ENCODE results near the gene CFAP299. TPM values are rescaled to one million over a fixed set of nuclear protein-coding genes. Genes with fewer than 3 reads are reported as not detected.

The CFAP299 gene
- polyA plus RNA-seq, 1 experiment, result 1.4 TPM

DNA sequence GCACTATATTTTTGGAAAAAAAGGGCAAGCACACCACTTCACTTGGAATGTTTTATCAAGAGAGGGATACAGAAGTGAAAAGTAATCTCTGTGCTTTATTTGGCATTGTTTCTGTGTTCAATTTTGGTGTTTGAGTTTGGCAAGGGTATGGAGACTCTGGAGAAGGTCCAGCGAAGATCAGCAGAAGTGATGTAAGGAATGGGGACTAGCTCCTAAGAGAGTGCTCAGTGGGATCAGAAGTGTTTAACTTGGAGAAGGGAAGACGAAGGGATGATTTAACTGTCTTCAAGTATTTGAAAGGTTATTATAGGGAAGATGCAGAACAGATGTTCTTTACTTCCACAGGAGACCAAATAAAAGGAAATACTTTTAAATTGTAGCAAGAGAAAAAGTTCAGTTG, 74.3 kb downstream of the CFAP299 start:
- TF ChIP-seq, protein P1, sequence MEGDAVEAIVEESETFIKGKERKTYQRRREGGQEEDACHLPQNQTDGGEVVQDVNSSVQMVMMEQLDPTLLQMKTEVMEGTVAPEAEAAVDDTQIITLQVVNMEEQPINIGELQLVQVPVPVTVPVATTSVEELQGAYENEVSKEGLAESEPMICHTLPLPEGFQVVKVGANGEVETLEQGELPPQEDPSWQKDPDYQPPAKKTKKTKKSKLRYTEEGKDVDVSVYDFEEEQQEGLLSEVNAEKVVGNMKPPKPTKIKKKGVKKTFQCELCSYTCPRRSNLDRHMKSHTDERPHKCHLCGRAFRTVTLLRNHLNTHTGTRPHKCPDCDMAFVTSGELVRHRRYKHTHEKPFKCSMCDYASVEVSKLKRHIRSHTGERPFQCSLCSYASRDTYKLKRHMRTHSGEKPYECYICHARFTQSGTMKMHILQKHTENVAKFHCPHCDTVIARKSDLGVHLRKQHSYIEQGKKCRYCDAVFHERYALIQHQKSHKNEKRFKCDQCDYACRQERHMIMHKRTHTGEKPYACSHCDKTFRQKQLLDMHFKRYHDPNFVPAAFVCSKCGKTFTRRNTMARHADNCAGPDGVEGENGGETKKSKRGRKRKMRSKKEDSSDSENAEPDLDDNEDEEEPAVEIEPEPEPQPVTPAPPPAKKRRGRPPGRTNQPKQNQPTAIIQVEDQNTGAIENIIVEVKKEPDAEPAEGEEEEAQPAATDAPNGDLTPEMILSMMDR (IDR thresholded peaks at IDR 0.05; ENCODE audit: low read depth, low read length), result no peak
- Histone ChIP-seq H3K4me3 (ENCODE audit: low read depth, low read length) (no peak overlapping the region), H3K27me3 (ENCODE audit: control insufficient read depth, insufficient read depth, low read length) (no peaks in the 10 kb centered on the region), H3K27ac (ENCODE audit: low read depth, low read length) (no peak overlapping the region), H3K9me3 (ENCODE audit: control insufficient read depth, insufficient read depth, low read length) (no peaks in the 10 kb centered on the region)
- ChIA-PET POLR2A (no interaction called here), CTCF (interaction anchor here (1.1 kb wide), 1 partner anchor 644 kb away, joined by 3 read pairs; no protein-coding TSS in a partner anchor)
- DNase-seq (ENCODE audit: low read depth, low spot score), result no peak

DNA sequence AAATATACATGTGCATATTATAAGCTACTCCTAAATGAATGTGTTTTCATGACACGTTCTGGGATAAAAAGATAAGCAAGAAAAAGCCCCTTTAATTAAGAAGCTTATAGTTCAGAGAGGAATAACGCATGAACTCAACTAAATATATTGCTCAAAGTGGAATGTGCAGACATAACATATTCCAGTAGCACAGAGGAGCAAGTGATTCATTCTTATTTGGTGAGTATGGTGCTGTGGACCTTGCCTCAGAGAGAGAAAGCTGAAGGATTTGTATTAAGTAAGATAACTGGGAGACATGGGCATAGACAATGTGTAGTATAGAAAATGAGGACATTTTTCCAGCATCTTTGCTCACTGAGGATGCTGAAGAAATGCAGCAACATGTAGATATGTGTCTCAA, 76.8 kb downstream of the CFAP299 start:
- TF ChIP-seq, protein P1 (IDR thresholded peaks at IDR 0.05; ENCODE audit: low read depth, low read length), result no peak
- Histone ChIP-seq H3K27me3 (ENCODE audit: control insufficient read depth, insufficient read depth, low read length) (no peaks in the 10 kb centered on the region), H3K27ac (ENCODE audit: low read depth, low read length) (no peak overlapping the region), H3K4me3 (ENCODE audit: low read depth, low read length) (no peak overlapping the region), H3K9me3 (ENCODE audit: control insufficient read depth, insufficient read depth, low read length) (no peaks in the 10 kb centered on the region)
- CTCF ChIA-PET, result interaction anchor here (0.7 kb wide), 1 partner anchor 51 kb away, joined by 4 read pairs; no protein-coding TSS in a partner anchor
- no peak for DNase-seq (ENCODE audit: low read depth, low spot score)
- POLR2A ChIA-PET, result no interaction called here

DNA sequence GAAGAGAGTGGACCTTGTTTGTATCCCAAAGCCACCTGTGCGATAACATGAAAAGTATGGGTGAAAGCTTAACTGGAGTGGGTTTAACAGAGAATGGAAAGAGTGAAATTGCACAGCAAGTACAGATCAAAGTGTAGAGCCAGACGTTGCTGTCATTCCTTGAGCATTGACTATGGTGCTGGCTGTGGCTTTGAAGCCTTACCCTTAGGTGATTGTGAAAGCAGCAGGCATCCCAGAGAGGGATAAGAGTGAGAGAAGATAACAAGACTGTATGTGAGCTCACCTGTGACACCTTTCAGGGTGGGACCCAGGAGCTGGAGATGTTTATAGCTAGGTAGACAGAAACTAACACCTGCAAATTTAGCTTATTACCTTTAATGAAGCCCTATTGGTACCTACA, 77.6 kb downstream of the CFAP299 start:
- DNase-seq (ENCODE audit: low read depth, low spot score), result no peak
- Histone ChIP-seq H3K27me3 (ENCODE audit: control insufficient read depth, insufficient read depth, low read length) (no peaks in the 10 kb centered on the region), H3K27ac (ENCODE audit: low read depth, low read length) (no peak overlapping the region), H3K9me3 (ENCODE audit: control insufficient read depth, insufficient read depth, low read length) (no peaks in the 10 kb centered on the region), H3K4me3 (ENCODE audit: low read depth, low read length) (no peak overlapping the region)
- CTCF ChIA-PET, result no interaction called here
- TF ChIP-seq, protein P1 (IDR thresholded peaks at IDR 0.05; ENCODE audit: low read depth, low read length), result no peak
- POLR2A ChIA-PET, result no interaction called here

DNA sequence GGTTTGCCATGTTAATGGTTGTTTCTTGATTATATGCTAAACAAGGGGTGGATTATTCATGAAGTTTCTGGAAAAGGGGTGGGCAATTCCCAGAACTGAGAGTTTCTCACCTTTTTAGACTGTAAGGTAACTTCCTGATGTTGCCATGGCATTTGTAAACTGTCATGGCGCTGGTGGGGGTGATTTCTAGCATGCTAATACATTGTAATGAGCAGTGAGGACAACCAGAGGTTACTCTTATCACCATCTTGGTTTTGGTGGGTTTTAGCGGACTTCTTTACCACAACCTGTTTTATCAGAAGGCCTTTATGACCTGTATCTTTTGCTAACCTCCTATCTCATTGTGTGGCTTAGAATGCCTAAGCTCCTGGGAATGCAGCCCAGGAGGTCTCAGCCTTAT, 81.5 kb downstream of the CFAP299 start:
- no peak overlapping the region for H3K4me3 ChIP-seq (ENCODE audit: low read depth, low read length)
- CTCF ChIA-PET, result no interaction called here
- POLR2A ChIA-PET, result no interaction called here

DNA sequence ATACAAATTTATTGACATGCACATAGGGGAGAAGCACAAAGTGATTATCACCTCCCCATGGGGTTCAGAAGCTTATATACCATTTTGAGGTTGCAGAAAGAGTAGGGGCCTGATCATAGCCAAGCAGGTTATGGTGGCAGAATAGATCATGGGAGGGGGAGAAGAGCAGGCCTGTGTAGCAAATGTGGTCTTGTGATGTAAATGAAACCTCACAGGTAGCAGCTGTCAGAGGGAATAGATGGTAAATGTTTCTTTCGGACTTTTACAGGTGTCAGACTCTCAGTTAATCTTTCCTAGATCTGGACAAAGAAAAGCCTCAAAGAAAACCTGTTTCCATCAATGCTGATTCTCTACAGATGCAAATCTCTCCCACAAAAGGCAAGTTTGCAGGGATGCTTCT, 84.4 kb downstream of the CFAP299 start:
- no peak overlapping the region for H3K4me3 ChIP-seq (ENCODE audit: low read depth, low read length)
- ChIA-PET POLR2A (no interaction called here), CTCF (no interaction called here)
- no peak overlapping the region for H3K27ac ChIP-seq (ENCODE audit: low read depth, low read length)
- no peaks in the 10 kb centered on the region for H3K27me3 ChIP-seq (ENCODE audit: control insufficient read depth, insufficient read depth, low read length)
- no peaks in the 10 kb centered on the region for H3K9me3 ChIP-seq (ENCODE audit: control insufficient read depth, insufficient read depth, low read length)
- TF ChIP-seq, protein P1 (IDR thresholded peaks at IDR 0.05; ENCODE audit: low read depth, low read length), result no peak
- DNase-seq (ENCODE audit: low read depth, low spot score), result no peak

More for the DNA sequence above, 81.5 kb downstream of the CFAP299 start:
- DNase-seq (ENCODE audit: low read depth, low spot score), result no peak
- Histone ChIP-seq H3K27ac (ENCODE audit: low read depth, low read length) (no peak overlapping the region), H3K9me3 (ENCODE audit: control insufficient read depth, insufficient read depth, low read length) (no peaks in the 10 kb centered on the region), H3K27me3 (ENCODE audit: control insufficient read depth, insufficient read depth, low read length) (no peaks in the 10 kb centered on the region)
- TF ChIP-seq, protein P1 (IDR thresholded peaks at IDR 0.05; ENCODE audit: low read depth, low read length), result no peak
